ENCODE measurements around the gene OTOF. TPM values are rescaled to one million over a fixed set of nuclear protein-coding genes. Genes with fewer than 3 reads are reported as not detected.

Gene OTOF
- total RNA-seq, 5 donors from 2014 or later (not counting 1 experiment from before 2014, with no cell fraction given): 0.20 to 2.8 (median 0.45) TPM

DNA sequence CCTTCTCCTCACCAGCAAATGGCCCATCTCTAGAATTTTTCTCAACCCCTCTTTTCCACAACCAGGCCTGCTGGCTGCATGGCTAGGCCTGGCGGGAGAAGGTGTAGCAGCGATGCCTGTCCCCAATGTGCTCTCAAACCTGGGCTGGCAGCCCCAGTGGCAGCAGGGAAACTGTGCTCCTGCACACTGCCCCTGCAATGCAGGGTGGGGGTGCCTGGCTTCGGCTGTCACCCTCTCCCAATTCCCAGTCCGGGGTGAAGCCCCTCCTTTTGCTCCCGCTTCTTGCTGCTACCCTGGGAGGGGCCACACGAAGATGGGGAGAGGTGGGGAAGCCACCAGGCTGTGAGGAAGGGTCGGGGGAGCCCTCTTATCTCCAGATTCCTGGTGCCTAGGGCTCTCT lies 36.1 kb upstream of the OTOF start:
- ChIA-PET CTCF (no interaction called here), POLR2A (no interaction called here)
- Mint-ChIP-seq H3K4me1 (peaks cover 1 to 10% (median 6%) of the 10 kb centered on the region in 3 donors), H3K36me3 (no peaks in the 10 kb centered on the region), H3K27ac (no peak overlapping the region), H3K4me3 (no peak overlapping the region), H3K9me3 (no peaks in the 10 kb centered on the region), H3K27me3 (no peaks in the 10 kb centered on the region)
- peaks cover 6 to 7% of the 10 kb centered on the region in 2 experiments for H3K4me1 ChIP-seq (ENCODE audit: control insufficient read depth in 1 of 2, extremely low read depth in 1 of 2, insufficient read depth in 2 of 2, low read length in 2 of 2)
- H3K4me3 ChIP-seq (ENCODE audit: control insufficient read depth in 1 of 2, extremely low read depth in 1 of 2, low read length in 1 of 2): no peak overlapping the region
- peaks cover 0 to 8% of the 10 kb centered on the region in 2 donors for H3K36me3 ChIP-seq (ENCODE audit: control insufficient read depth in 2 of 2, extremely low read depth in 1 of 2, insufficient read depth in 1 of 2, low read length in 1 of 2)
- H3K9me3 ChIP-seq: no peaks in the 10 kb centered on the region
- peaks cover 0 to 12% of the 10 kb centered on the region in 2 experiments for H3K27me3 ChIP-seq (replicated peaks in 1 of 2; ENCODE audit: control insufficient read depth in 2 of 2, extremely low read depth in 1 of 2, insufficient read depth in 2 of 2, low read length in 1 of 2)
- 71% methylated on average over 4 of the region's 7 CpGs for WGBS (ENCODE audit: insufficient coverage)
- no peak for DNase-seq
- no peak for ATAC-seq (replicated peaks in 1 of 4)
- no peak overlapping the region for H3K27ac ChIP-seq (ENCODE audit: low read length)

DNA sequence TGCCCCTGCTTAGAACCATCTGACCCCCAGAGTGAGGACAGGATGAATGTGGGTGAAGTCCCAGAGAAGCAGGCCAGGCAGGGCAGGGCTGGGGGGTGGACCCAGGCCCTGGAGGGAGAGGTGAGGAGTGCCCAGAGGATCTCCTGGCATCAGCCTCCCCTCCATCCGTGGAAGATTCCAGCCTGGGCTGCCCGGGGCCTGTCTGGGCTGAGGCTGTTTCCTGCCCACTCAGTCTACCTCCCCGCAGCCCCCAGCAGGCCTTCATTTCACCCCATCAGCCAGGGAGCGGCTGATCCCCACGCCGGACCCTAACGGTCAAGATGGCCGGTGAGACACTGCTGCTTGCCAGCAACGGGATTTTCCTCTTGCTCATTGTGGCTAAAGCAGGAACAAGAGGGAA lies 35.3 kb upstream of the OTOF start:
- no peak overlapping the region for H3K4me3 ChIP-seq (ENCODE audit: control insufficient read depth in 1 of 2, extremely low read depth in 1 of 2, low read length in 1 of 2)

DNA sequence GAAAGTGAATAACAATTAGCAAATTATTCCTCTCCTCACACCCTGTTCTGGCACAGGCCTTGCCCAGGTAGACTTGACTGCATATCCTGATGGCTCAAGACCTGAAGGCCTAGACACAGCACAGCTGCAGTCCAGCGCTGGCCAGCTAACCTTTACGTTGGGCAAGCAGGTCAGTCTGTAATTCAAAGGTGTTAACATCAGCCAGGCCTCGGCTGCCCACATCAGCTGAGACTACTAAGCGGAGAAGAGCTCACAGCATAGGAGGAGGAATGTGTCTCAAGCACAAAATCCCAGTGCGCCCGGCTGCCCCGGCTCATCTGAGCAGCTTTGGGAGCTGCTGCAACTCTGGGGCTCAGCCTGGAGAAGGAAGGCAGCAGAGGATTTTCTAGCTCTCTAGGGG lies 33.5 kb upstream of the OTOF start:
- Mint-ChIP-seq H3K27me3 (no peaks in the 10 kb centered on the region), H3K36me3 (no peaks in the 10 kb centered on the region), H3K27ac (no peak overlapping the region), H3K9me3 (no peaks in the 10 kb centered on the region), H3K4me3 (no peak overlapping the region), H3K4me1 (peaks cover 0 to 6% (median 0%) of the 10 kb centered on the region in 3 donors)
- POLR2A ChIA-PET: no interaction called here
- H3K36me3 ChIP-seq (ENCODE audit: control insufficient read depth in 2 of 2, extremely low read depth in 1 of 2, insufficient read depth in 1 of 2, low read length in 1 of 2): peaks cover 0 to 8% of the 10 kb centered on the region in 2 donors
- no peak for ATAC-seq (replicated peaks in 1 of 4)
- no peak for DNase-seq
- H3K9me3 ChIP-seq: no peaks in the 10 kb centered on the region
- no peak overlapping the region for H3K27ac ChIP-seq (ENCODE audit: low read length)
- WGBS (ENCODE audit: insufficient coverage): 94% methylated on average over 4 of the region's 7 CpGs
- H3K4me1 ChIP-seq (ENCODE audit: control insufficient read depth in 1 of 2, extremely low read depth in 1 of 2, insufficient read depth in 2 of 2, low read length in 2 of 2): no peaks in the 10 kb centered on the region
- CTCF ChIA-PET: no interaction called here
- no peak overlapping the region for H3K4me3 ChIP-seq (ENCODE audit: control insufficient read depth in 1 of 2, extremely low read depth in 1 of 2, low read length in 1 of 2)
- peaks cover 0 to 9% of the 10 kb centered on the region in 2 experiments for H3K27me3 ChIP-seq (replicated peaks in 1 of 2; ENCODE audit: control insufficient read depth in 2 of 2, extremely low read depth in 1 of 2, insufficient read depth in 2 of 2, low read length in 1 of 2)

More for the DNA sequence above, 35.3 kb upstream of the OTOF start:
- no peak overlapping the region for H3K27ac ChIP-seq (ENCODE audit: low read length)
- H3K27me3 ChIP-seq (replicated peaks in 1 of 2; ENCODE audit: control insufficient read depth in 2 of 2, extremely low read depth in 1 of 2, insufficient read depth in 2 of 2, low read length in 1 of 2): peaks cover 0 to 9% of the 10 kb centered on the region in 2 experiments
- no peaks in the 10 kb centered on the region for H3K27me3 Mint-ChIP-seq
- peaks cover 0 to under 1% of the 10 kb centered on the region in 2 experiments for H3K4me1 ChIP-seq (ENCODE audit: control insufficient read depth in 1 of 2, extremely low read depth in 1 of 2, insufficient read depth in 2 of 2, low read length in 2 of 2)
- no peak overlapping the region for H3K27ac Mint-ChIP-seq
- H3K36me3 Mint-ChIP-seq: no peaks in the 10 kb centered on the region
- DNase-seq (no peak), ATAC-seq (replicated peaks in 1 of 4) (no peak)
- ChIA-PET CTCF (no interaction called here), POLR2A (no interaction called here)
- WGBS (ENCODE audit: insufficient coverage): 89% methylated on average over 3 of the region's 9 CpGs
- no peaks in the 10 kb centered on the region for H3K9me3 ChIP-seq
- H3K36me3 ChIP-seq (ENCODE audit: control insufficient read depth in 2 of 2, extremely low read depth in 1 of 2, insufficient read depth in 1 of 2, low read length in 1 of 2): peaks cover 0 to 8% of the 10 kb centered on the region in 2 donors
- peaks cover 1 to 6% (median 2%) of the 10 kb centered on the region in 3 donors for H3K4me1 Mint-ChIP-seq
- no peak overlapping the region for H3K4me3 Mint-ChIP-seq
- H3K9me3 Mint-ChIP-seq: no peaks in the 10 kb centered on the region

DNA sequence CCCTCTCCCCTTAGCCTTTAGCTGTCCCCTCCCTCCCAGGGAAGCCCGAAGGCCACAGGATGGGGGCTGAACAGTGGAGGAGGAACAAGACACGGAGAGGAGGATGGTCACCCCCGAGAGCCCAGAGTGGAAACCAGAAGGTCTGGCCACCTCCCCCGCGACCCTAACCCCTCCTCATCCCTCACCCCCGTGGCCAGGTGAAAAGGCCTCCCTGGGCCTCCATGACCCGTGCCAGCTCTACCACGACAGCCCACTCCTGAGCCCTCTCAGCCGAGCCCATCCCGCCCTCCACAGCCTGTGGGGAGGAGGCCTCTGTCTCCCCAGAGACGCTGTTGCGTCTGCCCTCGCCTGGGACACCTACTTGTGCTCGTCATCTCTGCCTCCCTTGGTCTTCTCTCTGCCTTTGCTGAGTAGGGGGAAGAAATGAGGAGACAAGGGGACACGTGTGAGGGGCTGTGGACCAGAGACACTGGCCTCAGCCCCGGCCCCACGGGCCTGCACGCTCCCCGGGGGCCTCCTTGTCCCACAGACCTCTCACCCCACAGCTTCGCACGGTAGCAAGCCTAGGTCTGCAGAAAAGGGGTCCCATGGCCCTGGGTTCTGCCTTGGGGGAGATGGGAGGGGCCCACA lies 32.5 kb upstream of the OTOF start:
- 88% methylated on average over 4 of the region's 21 CpGs for WGBS (ENCODE audit: insufficient coverage)
- no peaks in the 10 kb centered on the region for H3K9me3 Mint-ChIP-seq
- ChIA-PET POLR2A (interaction anchor here in 1 of 2 donors (0.5 kb wide), 1 partner anchor 346 kb away, joined by 4 read pairs; no protein-coding TSS in a partner anchor), CTCF (no interaction called here)
- H3K27ac ChIP-seq (ENCODE audit: low read length): no peak overlapping the region
- no peak overlapping the region for H3K27ac Mint-ChIP-seq
- H3K9me3 ChIP-seq: no peaks in the 10 kb centered on the region
- H3K27me3 Mint-ChIP-seq: no peaks in the 10 kb centered on the region
- peaks cover 0 to 9% of the 10 kb centered on the region in 2 experiments for H3K27me3 ChIP-seq (replicated peaks in 1 of 2; ENCODE audit: control insufficient read depth in 2 of 2, extremely low read depth in 1 of 2, insufficient read depth in 2 of 2, low read length in 1 of 2)
- H3K36me3 ChIP-seq (ENCODE audit: control insufficient read depth in 2 of 2, extremely low read depth in 1 of 2, insufficient read depth in 1 of 2, low read length in 1 of 2): peaks cover 0 to 8% of the 10 kb centered on the region in 2 donors
- H3K4me3 Mint-ChIP-seq: no peak overlapping the region
- no peak for ATAC-seq (replicated peaks in 1 of 4)
- H3K4me1 Mint-ChIP-seq: peaks cover 0 to 6% (median 0%) of the 10 kb centered on the region in 3 donors
- H3K36me3 Mint-ChIP-seq: no peaks in the 10 kb centered on the region
- H3K4me1 ChIP-seq (ENCODE audit: control insufficient read depth in 1 of 2, extremely low read depth in 1 of 2, insufficient read depth in 2 of 2, low read length in 2 of 2): no peaks in the 10 kb centered on the region
- DNase-seq: no peak
- H3K4me3 ChIP-seq (ENCODE audit: control insufficient read depth in 1 of 2, extremely low read depth in 1 of 2, low read length in 1 of 2): no peak overlapping the region

DNA sequence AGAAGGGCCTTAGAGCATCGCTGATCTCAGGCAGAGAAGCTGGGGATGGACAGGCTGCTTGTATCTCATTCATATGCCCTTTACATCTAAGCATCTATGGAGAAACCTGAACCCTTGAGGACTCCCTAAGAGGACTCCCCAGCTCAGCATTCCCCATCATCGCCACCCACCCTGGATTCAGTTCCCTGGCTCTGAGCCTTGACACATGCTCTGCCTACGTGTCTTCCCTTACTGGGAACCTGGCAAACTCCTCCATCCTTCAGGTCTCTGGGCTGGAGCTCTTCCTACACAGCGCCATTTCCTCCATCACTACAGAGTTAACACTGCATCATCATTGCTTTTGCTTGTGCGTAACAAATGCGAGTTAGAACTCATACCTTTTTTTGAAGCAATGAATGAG lies 31.2 kb upstream of the OTOF start:
- Mint-ChIP-seq H3K9me3 (no peaks in the 10 kb centered on the region), H3K36me3 (no peaks in the 10 kb centered on the region), H3K4me3 (no peak overlapping the region), H3K4me1 (peaks cover 0 to 6% (median under 1%) of the 10 kb centered on the region in 3 donors), H3K27me3 (no peaks in the 10 kb centered on the region), H3K27ac (no peak overlapping the region)
- ChIA-PET CTCF (interaction anchor here in 1 of 2 donors (0.6 kb wide), 1 partner anchor 1147 kb away, joined by 5 read pairs; no protein-coding TSS in a partner anchor), POLR2A (interaction anchor here in 1 of 2 donors (0.6 kb wide), 1 partner anchor 11 kb away, joined by 3 read pairs; no protein-coding TSS in a partner anchor)
- DNase-seq (no peak), ATAC-seq (replicated peaks in 1 of 4) (no peak)
- H3K9me3 ChIP-seq: no peaks in the 10 kb centered on the region
- H3K36me3 ChIP-seq (ENCODE audit: control insufficient read depth in 2 of 2, extremely low read depth in 1 of 2, insufficient read depth in 1 of 2, low read length in 1 of 2): no peaks in the 10 kb centered on the region
- no peak overlapping the region for H3K27ac ChIP-seq (ENCODE audit: low read length)
- no peak overlapping the region for H3K4me3 ChIP-seq (ENCODE audit: control insufficient read depth in 1 of 2, extremely low read depth in 1 of 2, low read length in 1 of 2)
- peaks cover 0 to 12% of the 10 kb centered on the region in 2 experiments for H3K27me3 ChIP-seq (replicated peaks in 1 of 2; ENCODE audit: control insufficient read depth in 2 of 2, extremely low read depth in 1 of 2, insufficient read depth in 2 of 2, low read length in 1 of 2)
- H3K4me1 ChIP-seq (ENCODE audit: control insufficient read depth in 1 of 2, extremely low read depth in 1 of 2, insufficient read depth in 2 of 2, low read length in 2 of 2): no peaks in the 10 kb centered on the region
- 68% methylated on average over 5 of the region's 6 CpGs for WGBS (ENCODE audit: insufficient coverage)

DNA sequence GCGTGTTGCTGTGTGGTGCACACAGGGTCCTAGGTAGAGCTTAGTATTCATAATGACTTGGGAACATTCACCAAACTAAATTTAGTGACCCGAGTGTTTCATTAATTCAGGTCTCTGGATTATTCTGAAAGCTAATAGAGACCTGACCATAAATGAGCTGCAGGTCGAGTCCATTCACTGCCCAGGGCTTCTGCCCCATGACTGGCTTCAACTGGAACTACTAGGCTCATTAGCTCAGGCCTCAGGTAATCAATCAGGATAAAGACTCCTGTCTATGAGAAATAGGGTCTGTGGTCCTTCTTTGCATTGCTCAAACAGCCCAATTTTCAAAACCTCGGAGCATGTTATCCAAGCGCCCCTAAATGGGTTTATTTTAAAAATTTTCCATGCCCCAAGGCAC lies 30.0 kb upstream of the OTOF start:
- H3K36me3 Mint-ChIP-seq: no peaks in the 10 kb centered on the region
- Histone ChIP-seq H3K36me3 (ENCODE audit: control insufficient read depth in 2 of 2, extremely low read depth in 1 of 2, insufficient read depth in 1 of 2, low read length in 1 of 2) (no peaks in the 10 kb centered on the region), H3K27me3 (replicated peaks in 1 of 2; ENCODE audit: control insufficient read depth in 2 of 2, extremely low read depth in 1 of 2, insufficient read depth in 2 of 2, low read length in 1 of 2) (peaks cover 0 to 17% of the 10 kb centered on the region in 2 experiments), H3K27ac (ENCODE audit: low read length) (no peak overlapping the region), H3K9me3 (no peaks in the 10 kb centered on the region), H3K4me3 (ENCODE audit: control insufficient read depth in 1 of 2, extremely low read depth in 1 of 2, low read length in 1 of 2) (no peak overlapping the region), H3K4me1 (ENCODE audit: control insufficient read depth in 1 of 2, extremely low read depth in 1 of 2, insufficient read depth in 2 of 2, low read length in 2 of 2) (peaks cover 0 to 12% of the 10 kb centered on the region in 2 experiments)
- 53% methylated on average over 2 of the region's 5 CpGs for WGBS (ENCODE audit: insufficient coverage)
- peaks cover 4 to 10% (median 8%) of the 10 kb centered on the region in 3 donors for H3K4me1 Mint-ChIP-seq
- no peak overlapping the region for H3K4me3 Mint-ChIP-seq
- no peak overlapping the region for H3K27ac Mint-ChIP-seq
- ATAC-seq (replicated peaks in 1 of 4) (no peak), DNase-seq (no peak)
- no peaks in the 10 kb centered on the region for H3K9me3 Mint-ChIP-seq
- no peaks in the 10 kb centered on the region for H3K27me3 Mint-ChIP-seq
- ChIA-PET POLR2A (no interaction called here), CTCF (interaction anchor here (0.5 to 1.0 kb wide), 2 partner anchors 11 to 12 kb away, joined by 3 to 4 read pairs; no protein-coding TSS in a partner anchor)

All from T-cell (primary cell).